ENCODE measurements around the gene RPL12. TPM values are rescaled to one million over a fixed set of nuclear protein-coding genes. Genes with fewer than 3 reads are reported as not detected.

The RPL12 gene
- total RNA-seq, result 4,686 and 4,885 TPM in 2 replicates

- DNase-seq (ENCODE audit: low read depth), result peak; percentile 56
- Histone ChIP-seq H3K4me3 (ENCODE audit: low read depth, low read length) (peak within 1 kb of the TSS; percentile 95), H3K36me3 (ENCODE audit: control insufficient read depth, insufficient read depth, low read length) (peaks cover 5% of the 10 kb centered on the region), H3K27me3 (ENCODE audit: control insufficient read depth, insufficient read depth, low read length) (no peaks in the 10 kb centered on the region)
- TF ChIP-seq CTCF (IDR thresholded peaks at IDR 0.05; ENCODE audit: insufficient read depth, low read length, poor library complexity, severe bottlenecking), result no peak
Observed at GRCh38 chr9:127450830-127451607, at the start of gene RPL12, which contains the start of gene LRSAM1. Gene RPL12 (minus strand): TSS chr9:127451406. CDS start chr9:127451317, 89 bp downstream. Gene LRSAM1 (plus strand): TSS chr9:127451510. CDS start chr9:127454528, 3,018 bp downstream.

GRCh38 chr9:127500862-127501261, 49.7 kb upstream of the RPL12 start:
- DNase-seq (ENCODE audit: low read depth), result no peak
- Histone ChIP-seq H3K4me3 (ENCODE audit: low read depth, low read length) (no peak overlapping the region), H3K36me3 (ENCODE audit: control insufficient read depth, insufficient read depth, low read length) (peaks cover 8% of the 10 kb centered on the region), H3K27me3 (ENCODE audit: control insufficient read depth, insufficient read depth, low read length) (no peaks in the 10 kb centered on the region)
- TF ChIP-seq CTCF (IDR thresholded peaks at IDR 0.05; ENCODE audit: insufficient read depth, low read length, poor library complexity, severe bottlenecking), result no peak

- Histone ChIP-seq H3K27me3 (ENCODE audit: control insufficient read depth, insufficient read depth, low read length) (no peaks in the 10 kb centered on the region), H3K36me3 (ENCODE audit: control insufficient read depth, insufficient read depth, low read length) (peaks cover 8% of the 10 kb centered on the region), H3K4me3 (ENCODE audit: low read depth, low read length) (no peak overlapping the region)
- no peak for TF ChIP-seq CTCF (IDR thresholded peaks at IDR 0.05; ENCODE audit: insufficient read depth, low read length, poor library complexity, severe bottlenecking)
- no peak for DNase-seq (ENCODE audit: low read depth)
Observed at GRCh38 chr9:127500399-127500798, 49.2 kb upstream of the RPL12 start.

GRCh38 chr9:127498298-127498697, 47.1 kb upstream of the RPL12 start:
- Histone ChIP-seq H3K4me3 (ENCODE audit: low read depth, low read length) (no peak overlapping the region), H3K27me3 (ENCODE audit: control insufficient read depth, insufficient read depth, low read length) (no peaks in the 10 kb centered on the region), H3K36me3 (ENCODE audit: control insufficient read depth, insufficient read depth, low read length) (peaks cover 2% of the 10 kb centered on the region)
- TF ChIP-seq CTCF (IDR thresholded peaks at IDR 0.05; ENCODE audit: insufficient read depth, low read length, poor library complexity, severe bottlenecking), result no peak
- no peak for DNase-seq (ENCODE audit: low read depth)

GRCh38 chr9:127497656-127498290, 46.6 kb upstream of the RPL12 start:
- Histone ChIP-seq H3K36me3 (ENCODE audit: control insufficient read depth, insufficient read depth, low read length) (peaks cover 2% of the 10 kb centered on the region), H3K4me3 (ENCODE audit: low read depth, low read length) (no peak overlapping the region), H3K27me3 (ENCODE audit: control insufficient read depth, insufficient read depth, low read length) (no peaks in the 10 kb centered on the region)
- DNase-seq (ENCODE audit: low read depth), result no peak
- TF ChIP-seq CTCF (IDR thresholded peaks at IDR 0.05; ENCODE audit: insufficient read depth, low read length, poor library complexity, severe bottlenecking), result no peak
